ENCODE results near the gene CFAP107. TPM values are rescaled to one million over a fixed set of nuclear protein-coding genes. Genes with fewer than 3 reads are reported as not detected.

The CFAP107 gene
- total RNA-seq, 1 donor from 2014 or later: not detected

DNA sequence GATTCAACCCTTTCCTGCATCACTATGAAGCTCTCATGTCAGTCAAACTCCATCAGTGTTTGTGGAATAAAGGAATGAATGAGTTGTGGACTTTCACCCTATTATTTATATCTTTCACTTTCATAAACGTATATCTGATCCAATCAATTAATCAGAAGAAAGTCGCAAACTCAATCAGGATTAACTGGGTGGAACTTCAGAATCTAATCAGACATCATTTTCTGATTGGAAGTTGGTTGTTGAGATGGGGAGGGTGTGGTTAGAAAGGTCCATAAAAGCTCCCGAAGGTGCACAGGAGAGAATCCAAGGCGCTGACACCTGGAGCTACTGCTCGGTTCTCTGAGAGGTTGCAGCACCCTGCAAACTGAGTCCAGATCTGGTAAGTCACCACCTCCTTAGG is 27.4 kb downstream of the CFAP107 start, which contains the start of gene PRAMEF12:
Gene PRAMEF12, plus strand, starts transcription at position 301 of the 400 bp plus-strand sequence. CDS start 1,130 bp downstream, outside the sequence.
- no peak within 1 kb of the TSS for H3K4me2 ChIP-seq
- H3K27ac Mint-ChIP-seq: no peak within 1 kb of the TSS
- H2AFZ ChIP-seq (replicated peaks): no peak within 1 kb of the TSS
- no peak for TF ChIP-seq EZH2phosphoT487 (IDR thresholded peaks at IDR 0.05)
- no peak for TF ChIP-seq EZH2 (IDR thresholded peaks at IDR 0.05)
- no peak for TF ChIP-seq CTCF (IDR thresholded peaks at IDR 0.05)
- H3K27me3 ChIP-seq: no peaks in the 10 kb centered on the region
- H3F3A ChIP-seq (ENCODE audit: low read depth): no peaks in the 10 kb centered on the region
- H3K9me3 Mint-ChIP-seq: peaks cover 3% of the 10 kb centered on the region
- no peak within 1 kb of the TSS for H3K4me3 ChIP-seq
- no peaks in the 10 kb centered on the region for H3K36me3 ChIP-seq
- H3K4me1 Mint-ChIP-seq: no peaks in the 10 kb centered on the region
- H4K20me1 ChIP-seq (ENCODE audit: low read depth): no peaks in the 10 kb centered on the region
- no peak within 1 kb of the TSS for H3K4me3 Mint-ChIP-seq
- H3K9ac ChIP-seq: no peak within 1 kb of the TSS
- no peaks in the 10 kb centered on the region for H3K9me3 ChIP-seq (ENCODE audit: low read depth)
- no peak within 1 kb of the TSS for H3K27ac ChIP-seq
- no peaks in the 10 kb centered on the region for H3K79me2 ChIP-seq (ENCODE audit: low read depth)
- H3K27me3 Mint-ChIP-seq (ENCODE audit: insufficient read depth, low read depth): peaks cover 7% of the 10 kb centered on the region
- no peak for DNase-seq (ENCODE audit: low spot score)
- H3K4me1 ChIP-seq: no peaks in the 10 kb centered on the region
- H3K36me3 Mint-ChIP-seq: no peaks in the 10 kb centered on the region

GRCh38 chr1:12774801-12775345 is 28.9 kb downstream of the CFAP107 start:
- no peak overlapping the region for H3K9ac ChIP-seq
- no peaks in the 10 kb centered on the region for H3K4me1 ChIP-seq
- Mint-ChIP-seq H3K4me3 (no peak overlapping the region), H3K4me1 (no peaks in the 10 kb centered on the region), H3K27me3 (ENCODE audit: insufficient read depth, low read depth) (peaks cover 7% of the 10 kb centered on the region), H3K36me3 (no peaks in the 10 kb centered on the region), H3K9me3 (peaks cover 3% of the 10 kb centered on the region), H3K27ac (no peak overlapping the region)
- no peak for DNase-seq (ENCODE audit: low spot score)
- H3K9me3 ChIP-seq (ENCODE audit: low read depth): no peaks in the 10 kb centered on the region
- no peaks in the 10 kb centered on the region for H3F3A ChIP-seq (ENCODE audit: low read depth)
- no peaks in the 10 kb centered on the region for H3K27me3 ChIP-seq
- TF ChIP-seq CTCF (IDR thresholded peaks at IDR 0.05) (no peak), EZH2 (IDR thresholded peaks at IDR 0.05) (no peak), EZH2phosphoT487 (IDR thresholded peaks at IDR 0.05) (no peak)
- no peaks in the 10 kb centered on the region for H3K36me3 ChIP-seq
- no peak overlapping the region for H2AFZ ChIP-seq (replicated peaks)
- H4K20me1 ChIP-seq (ENCODE audit: low read depth): no peaks in the 10 kb centered on the region
- H3K79me2 ChIP-seq (ENCODE audit: low read depth): no peaks in the 10 kb centered on the region
- no peak overlapping the region for H3K27ac ChIP-seq
- no peak overlapping the region for H3K4me3 ChIP-seq
- no peak overlapping the region for H3K4me2 ChIP-seq

GRCh38 chr1:12775443-12775842 is 29.4 kb downstream of the CFAP107 start:
- Histone ChIP-seq H3K36me3 (no peaks in the 10 kb centered on the region), H3K9me3 (ENCODE audit: low read depth) (no peaks in the 10 kb centered on the region), H3K4me3 (no peak overlapping the region), H3K4me2 (no peak overlapping the region), H3F3A (ENCODE audit: low read depth) (no peaks in the 10 kb centered on the region), H3K27me3 (no peaks in the 10 kb centered on the region), H3K9ac (no peak overlapping the region), H3K4me1 (no peaks in the 10 kb centered on the region), H2AFZ (replicated peaks) (no peak overlapping the region), H3K79me2 (ENCODE audit: low read depth) (no peaks in the 10 kb centered on the region), H3K27ac (no peak overlapping the region), H4K20me1 (ENCODE audit: low read depth) (no peaks in the 10 kb centered on the region)
- H3K4me3 Mint-ChIP-seq: no peak overlapping the region
- H3K27ac Mint-ChIP-seq: no peak overlapping the region
- no peak for DNase-seq (ENCODE audit: low spot score)
- H3K4me1 Mint-ChIP-seq: no peaks in the 10 kb centered on the region
- peaks cover 7% of the 10 kb centered on the region for H3K27me3 Mint-ChIP-seq (ENCODE audit: insufficient read depth, low read depth)
- peaks cover 3% of the 10 kb centered on the region for H3K9me3 Mint-ChIP-seq
- H3K36me3 Mint-ChIP-seq: no peaks in the 10 kb centered on the region
- TF ChIP-seq EZH2phosphoT487 (IDR thresholded peaks at IDR 0.05): no peak
- no peak for TF ChIP-seq EZH2 (IDR thresholded peaks at IDR 0.05)
- no peak for TF ChIP-seq CTCF (IDR thresholded peaks at IDR 0.05)
